Type B pancreatic cell (in vitro differentiated cells): Measurements from ENCODE around the gene SLC25A1. TPM values are rescaled to one million over a fixed set of nuclear protein-coding genes. Genes with fewer than 3 reads are reported as not detected.
A peak's percentile ranks its signal among the peaks of the same experiment; 100 is the strongest.

Experiments used
- DNase-seq: peaks from one replicate; pipeline ENCODE4 v3.0.0; 2021; ENCODE audit warnings: mixed read lengths; ENCODE audit not compliant: unreplicated experiment; ENCODE audit errors: extremely low spot score
- H3K27ac Mint-ChIP-seq: 2 replicates; pipeline ENCODE4 v1.8.0; 2021; ENCODE audit warnings: mild to moderate bottlenecking, mixed read lengths
- H3K27me3 Mint-ChIP-seq: 2 replicates; pipeline ENCODE4 v1.8.0; 2021; ENCODE audit warnings: mixed read lengths
- H3K36me3 Mint-ChIP-seq: 2 replicates; pipeline ENCODE4 v1.8.0; 2021; ENCODE audit warnings: mixed read lengths
- H3K4me1 Mint-ChIP-seq: one replicate; pipeline ENCODE4 v1.8.0; 2021; ENCODE audit warnings: mixed read lengths; ENCODE audit not compliant: unreplicated experiment
- H3K4me3 Mint-ChIP-seq: 2 replicates; pipeline ENCODE4 v1.8.0; 2021; ENCODE audit warnings: mild to moderate bottlenecking, mixed read lengths
- H3K9me3 Mint-ChIP-seq: 2 replicates; pipeline ENCODE4 v1.8.0; 2021; ENCODE audit warnings: mixed read lengths
- CTCF ChIP-seq: fragments of 200-600 bp; sonication (generic); conservative IDR thresholded peaks from 2 replicates; pipeline ENCODE4 v1.5.0; 2021; ENCODE audit warnings: antibody characterized with exemption, mild to moderate bottlenecking
- total RNA-seq: library from RNA; stranded (reverse); gene quantifications from 2 replicates; pipeline ENCODE4 v1.2.1, GENCODE V29; 2021; ENCODE audit warnings: low replicate concordance

Gene SLC25A1
- total RNA-seq, 1 donor from 2014 or later, result 94.4 TPM

DNA sequence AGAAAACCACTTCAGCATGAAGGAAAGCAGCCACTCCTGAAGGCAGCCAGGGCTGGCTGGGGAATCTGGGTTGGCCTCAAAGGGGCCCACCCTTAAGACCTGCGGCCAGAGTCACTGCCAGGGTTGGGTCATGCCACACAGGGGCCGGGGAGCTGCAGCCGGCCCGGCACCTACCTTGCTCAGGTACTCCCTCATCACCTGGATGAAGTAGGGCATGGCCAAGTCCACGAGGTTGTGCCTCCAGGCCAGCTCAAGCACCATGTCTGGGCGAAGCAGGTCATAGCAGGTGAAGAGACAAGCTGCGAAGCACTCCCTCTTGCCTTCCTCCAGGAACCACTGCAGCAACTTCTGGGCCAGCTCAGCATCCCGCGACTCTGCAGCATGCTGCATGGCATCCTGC, 4.7 kb upstream of the SLC25A1 start:
- no peak for DNase-seq
- H3K27ac Mint-ChIP-seq, result no peak overlapping the region
- no peaks in the 10 kb centered on the region for H3K27me3 Mint-ChIP-seq
- no peak for TF ChIP-seq CTCF
- H3K36me3 Mint-ChIP-seq, result no peaks in the 10 kb centered on the region
- peaks cover 13% of the 10 kb centered on the region for H3K4me1 Mint-ChIP-seq
- H3K9me3 Mint-ChIP-seq, result no peaks in the 10 kb centered on the region
- no peak overlapping the region for H3K4me3 Mint-ChIP-seq

- DNase-seq, result no peak
- Mint-ChIP-seq H3K36me3 (no peaks in the 10 kb centered on the region), H3K9me3 (no peaks in the 10 kb centered on the region), H3K27me3 (no peaks in the 10 kb centered on the region), H3K27ac (no peak overlapping the region), H3K4me1 (peaks cover 13% of the 10 kb centered on the region), H3K4me3 (no peak overlapping the region)
- TF ChIP-seq CTCF, result no peak
These were observed 4.1 kb upstream of the SLC25A1 start for GRCh38 chr22:19182472-19183157.

GRCh38 chr22:19181786-19182471, 3.4 kb upstream of the SLC25A1 start:
- H3K36me3 Mint-ChIP-seq, result no peaks in the 10 kb centered on the region
- H3K27ac Mint-ChIP-seq, result no peak overlapping the region
- no peak for DNase-seq
- H3K27me3 Mint-ChIP-seq, result no peaks in the 10 kb centered on the region
- H3K4me1 Mint-ChIP-seq, result peaks cover 13% of the 10 kb centered on the region
- H3K4me3 Mint-ChIP-seq, result peak overlapping the region; percentile 10
- no peaks in the 10 kb centered on the region for H3K9me3 Mint-ChIP-seq
- TF ChIP-seq CTCF, result no peak

GRCh38 chr22:19180740-19181410, 2.3 kb upstream of the SLC25A1 start:
- DNase-seq, result no peak
- no peak for TF ChIP-seq CTCF
- Mint-ChIP-seq H3K4me3 (no peak overlapping the region), H3K36me3 (no peaks in the 10 kb centered on the region), H3K27ac (peak overlapping the region; percentile 4), H3K27me3 (no peaks in the 10 kb centered on the region), H3K9me3 (no peaks in the 10 kb centered on the region), H3K4me1 (peaks cover 16% of the 10 kb centered on the region)

- Mint-ChIP-seq H3K27ac (no peak overlapping the region), H3K4me1 (peaks cover 18% of the 10 kb centered on the region), H3K27me3 (no peaks in the 10 kb centered on the region), H3K9me3 (no peaks in the 10 kb centered on the region), H3K4me3 (no peak overlapping the region), H3K36me3 (no peaks in the 10 kb centered on the region)
- DNase-seq, result no peak
- no peak for TF ChIP-seq CTCF
These were observed 1.7 kb upstream of the SLC25A1 start for GRCh38 chr22:19180234-19180633.
